Measurements from ENCODE around the gene RNF130. TPM values are rescaled to one million over a fixed set of nuclear protein-coding genes. Genes with fewer than 3 reads are reported as not detected.

The RNF130 gene
- total and polyA plus RNA-seq, 2 of the 13 experiments (the other 11 are each of a cell fraction or from before 2014, with no cell fraction given) = 28.2 to 28.3 TPM

- no peak overlapping the region for H3K4me2 ChIP-seq (ENCODE audit: low read depth, low read length)
- intact Hi-C loops (cut with micrococcal nuclease; ENCODE audit: unreplicated experiment) = no loop called here
- H3K27me3 ChIP-seq (ENCODE audit: control insufficient read depth in 1 of 2, insufficient read depth in 2 of 2, low read length in 2 of 2) = no peaks in the 10 kb centered on the region
- DNase-seq (ENCODE audit: low spot score) (no peak), FAIRE-seq (no peak), ATAC-seq (no peak)
- TF ChIP-seq RBM22 (optimal IDR thresholded peaks at IDR 0.05; ENCODE audit: low read length) (no peak), ZNF275 (CRISPR knock-in tag; IDR thresholded peaks at IDR 0.05; ENCODE audit: borderline replicate concordance) (no peak), CREB3 (CRISPR knock-in tag; IDR thresholded peaks at IDR 0.05) (no peak), HNRNPH1 (optimal IDR thresholded peaks at IDR 0.05; ENCODE audit: low read depth, low read length) (no peak)
- H2AFZ ChIP-seq (ENCODE audit: low read length) = no peak overlapping the region
- no peak overlapping the region for H3K4me3 ChIP-seq (replicated peaks in 1 of 3; ENCODE audit: insufficient read depth in 1 of 3, low read depth in 2 of 3, low read length in 3 of 3)
- no peak overlapping the region for H3K27ac ChIP-seq (ENCODE audit: extremely low read length, insufficient read depth, low read length)
- H3K9me3 ChIP-seq (ENCODE audit: low read length) = no peaks in the 10 kb centered on the region
- CTCF ChIA-PET (ENCODE audit: low intra/inter-chr PET ratio, low total read pairs) = no interaction called here
- in situ Hi-C loops (cut with HindIII; ENCODE audit: extremely low pct_ligation_motif_present, low pct_unique_long_range_greater_than_20kb) = no loop called here
- H3K79me2 ChIP-seq (ENCODE audit: insufficient read depth, low read length) = peaks cover 9% of the 10 kb centered on the region
- H4K20me1 ChIP-seq (ENCODE audit: insufficient read depth, low read length) = no peaks in the 10 kb centered on the region; the same call in 1 of the 2 replicates
- H3K4me1 ChIP-seq (ENCODE audit: insufficient read depth, low read length) = peaks cover 18% of the 10 kb centered on the region
- POLR2A ChIA-PET = no interaction called here
- no TSS peak for BruUV-seq (replicated peaks)
- 87% methylated on average over 6 of the region's 6 CpGs for WGBS (ENCODE audit: low lambda C conversion rate)
- H3K36me3 ChIP-seq (replicated peaks in 1 of 2; ENCODE audit: control insufficient read depth in 1 of 2, insufficient read depth in 2 of 2, low read length in 2 of 2) = no peaks in the 10 kb centered on the region
- H3K9ac ChIP-seq (ENCODE audit: insufficient read depth, low read depth, low read length) = no peak overlapping the region
Observed at GRCh38 chr5:180059326-180059725, 12.2 kb downstream of the RNF130 start.

- in situ Hi-C loops (cut with HindIII; ENCODE audit: extremely low pct_ligation_motif_present, low pct_unique_long_range_greater_than_20kb) = no loop called here
- intact Hi-C loops (cut with micrococcal nuclease; ENCODE audit: unreplicated experiment) = no loop called here
- FAIRE-seq = no peak
- H4K20me1 ChIP-seq (ENCODE audit: insufficient read depth, low read length) = no peaks in the 10 kb centered on the region; the same call in 1 of the 2 replicates
- no peak overlapping the region for H2AFZ ChIP-seq (ENCODE audit: low read length)
- ChIA-PET CTCF (ENCODE audit: low intra/inter-chr PET ratio, low total read pairs) (no interaction called here), POLR2A (no interaction called here)
- peaks cover 6% of the 10 kb centered on the region for H3K79me2 ChIP-seq (ENCODE audit: insufficient read depth, low read length)
- no peak overlapping the region for H3K4me3 ChIP-seq (replicated peaks in 1 of 3; ENCODE audit: insufficient read depth in 1 of 3, low read depth in 2 of 3, low read length in 3 of 3)
- BruUV-seq (replicated peaks) = no TSS peak
- no peak overlapping the region for H3K9ac ChIP-seq (ENCODE audit: insufficient read depth, low read depth, low read length)
- H3K27me3 ChIP-seq (ENCODE audit: control insufficient read depth in 1 of 2, insufficient read depth in 2 of 2, low read length in 2 of 2) = no peaks in the 10 kb centered on the region
- WGBS (ENCODE audit: low lambda C conversion rate) = 97% methylated on average over 1 of the region's 1 CpG
- H3K27ac ChIP-seq (ENCODE audit: extremely low read length, insufficient read depth, low read length) = no peak overlapping the region
- no peak for DNase-seq (ENCODE audit: low spot score)
- no peaks in the 10 kb centered on the region for H3K36me3 ChIP-seq (replicated peaks in 1 of 2; ENCODE audit: control insufficient read depth in 1 of 2, insufficient read depth in 2 of 2, low read length in 2 of 2)
- H3K9me3 ChIP-seq (ENCODE audit: low read length) = no peaks in the 10 kb centered on the region
- peaks cover 12% of the 10 kb centered on the region; the same call in 1 of the 2 replicates for H3K4me1 ChIP-seq (ENCODE audit: insufficient read depth, low read length)
- no peak for ATAC-seq
- H3K4me2 ChIP-seq (ENCODE audit: low read depth, low read length) = no peak overlapping the region
- TF ChIP-seq RAD21 (CRISPR knock-in tag; IDR thresholded peaks at IDR 0.05) = no peak
- no peak for TF ChIP-seq CENPT (CRISPR knock-in tag; IDR thresholded peaks at IDR 0.05; ENCODE audit: low read depth)
- no peak for TF ChIP-seq ZMAT5 (CRISPR knock-in tag; IDR thresholded peaks at IDR 0.05; ENCODE audit: borderline replicate concordance, low read depth)
- TF ChIP-seq SALL2 (CRISPR knock-in tag; IDR thresholded peaks at IDR 0.05) = no peak
- no peak for TF ChIP-seq ZFP37 (CRISPR knock-in tag; IDR thresholded peaks at IDR 0.05; ENCODE audit: borderline replicate concordance)
- TF ChIP-seq ELK4 (CRISPR knock-in tag; IDR thresholded peaks at IDR 0.05; ENCODE audit: borderline replicate concordance) = no peak
- TF ChIP-seq MED1 (CRISPR knock-in tag; IDR thresholded peaks at IDR 0.05) = no peak
- no peak for TF ChIP-seq CBX2 (IDR thresholded peaks at IDR 0.05; ENCODE audit: low read depth, low read length)
- no peak for TF ChIP-seq CBX2 (CRISPR knock-in tag; IDR thresholded peaks at IDR 0.05; ENCODE audit: low read depth)
- TF ChIP-seq BATF2 (CRISPR knock-in tag; IDR thresholded peaks at IDR 0.05) = no peak
- no peak for TF ChIP-seq SNAI1 (CRISPR knock-in tag; IDR thresholded peaks at IDR 0.05; ENCODE audit: borderline replicate concordance)
- TF ChIP-seq CBX5 (CRISPR knock-in tag; IDR thresholded peaks at IDR 0.05; ENCODE audit: borderline replicate concordance) = no peak
Observed at GRCh38 chr5:180056153-180056552, 15.4 kb downstream of the RNF130 start.
